Activated naive CD4-positive, alpha-beta T cell (primary cell): ENCODE measurements around the gene ARPC5.
"Not testable (repeated sequence)": the region's sequence is repeated elsewhere in the genome, so short reads cannot be mapped to it uniquely, and the experiment has no call there.

Source experiments
- DNase-seq, 4 experiments: peaks; one replicate each; lab custom pipeline; 2025; lab: John Stamatoyannopoulos, UW

Gene ARPC5

GRCh38 chr1:183645531-183645930 is 9.9 kb upstream of the ARPC5 start:
- DNase-seq = no peak

- no peak for DNase-seq
These were observed 6.6 kb upstream of the ARPC5 start for GRCh38 chr1:183642166-183642565.

GRCh38 chr1:183640193-183640592 is 4.6 kb upstream of the ARPC5 start:
- DNase-seq = no peak

- DNase-seq = no peak
These were observed 3.2 kb upstream of the ARPC5 start for GRCh38 chr1:183638649-183639387.

- DNase-seq = no peak
These were observed 1.2 kb upstream of the ARPC5 start for GRCh38 chr1:183636783-183637182.

- DNase-seq = no peak
These were observed 725 bp upstream of the ARPC5 start for GRCh38 chr1:183636334-183636682.

- DNase-seq = peak in 2 of 4 experiments; percentile 30
These were observed 431 bp downstream of the ARPC5 start for GRCh38 chr1:183635099-183635605.

GRCh38 chr1:183634429-183635065 is 1.0 kb downstream of the ARPC5 start:
- DNase-seq = no peak

- no peak for DNase-seq
These were observed 1.8 kb downstream of the ARPC5 start for GRCh38 chr1:183633676-183634343.

- no peak for DNase-seq
These were observed 2.6 kb downstream of the ARPC5 start for GRCh38 chr1:183632964-183633363.

- DNase-seq = no peak
These were observed 3.5 kb downstream of the ARPC5 start for GRCh38 chr1:183632114-183632513.

- no peak for DNase-seq
These were observed 4.8 kb downstream of the ARPC5 start for GRCh38 chr1:183630748-183631147.

GRCh38 chr1:183628537-183628936 is 7.0 kb downstream of the ARPC5 start:
- DNase-seq = no peak

GRCh38 chr1:183626236-183626635 is 9.3 kb downstream of the ARPC5 start:
- DNase-seq = not testable (repeated sequence)

GRCh38 chr1:183622884-183623785 is 12.4 kb downstream of the ARPC5 start:
- peak in 1 of 4 experiments; percentile 10 for DNase-seq

- no peak for DNase-seq
These were observed 13.6 kb downstream of the ARPC5 start for GRCh38 chr1:183622013-183622412.

GRCh38 chr1:183620311-183620710 is 15.3 kb downstream of the ARPC5 start:
- DNase-seq = no peak

GRCh38 chr1:183619781-183620180 is 15.8 kb downstream of the ARPC5 start:
- DNase-seq = no peak

- DNase-seq = not testable (repeated sequence)
These were observed 17.4 kb downstream of the ARPC5 start for GRCh38 chr1:183618202-183618601.

- DNase-seq = not testable (repeated sequence)
These were observed 22.6 kb downstream of the ARPC5 start for GRCh38 chr1:183612975-183613374.

GRCh38 chr1:183612407-183612806 is 23.2 kb downstream of the ARPC5 start:
- DNase-seq = no peak

GRCh38 chr1:183611021-183611420 is 24.6 kb downstream of the ARPC5 start:
- no peak for DNase-seq
